Measurements from ENCODE around the gene ZNF429. TPM values are rescaled to one million over a fixed set of nuclear protein-coding genes. Genes with fewer than 3 reads are reported as not detected.

Gene ZNF429
- total and polyA plus RNA-seq, 8 donors = 2.7 to 28.6 (median 6.6) TPM

- intact Hi-C loops (cut with DNase I; ENCODE audit: low total_unique reads) = no loop called here
- Histone ChIP-seq H3K4me1 (peaks cover 0 to 28% (median 14%) of the 10 kb centered on the region in 4 donors), H3K27ac (no peak overlapping the region), H3K9me3 (peaks cover 0 to 66% (median 0%) of the 10 kb centered on the region in 4 donors), H3K27me3 (peaks cover 0 to 24% (median 9%) of the 10 kb centered on the region in 3 donors), H3K4me3 (no peak overlapping the region), H3K36me3 (no peaks in the 10 kb centered on the region)
- DNase-seq = no peak
- TF ChIP-seq POLR2A (IDR thresholded peaks at IDR 0.05) = no peak
- TF ChIP-seq POLR2AphosphoS5 (IDR thresholded peaks at IDR 0.05) = no peak
- 71 to 87% (median 82%) methylated on average over 5 of the region's 5 CpGs for WGBS, 5 donors
These were observed 79.1 kb downstream of the ZNF429 start for GRCh38 chr19:21584537-21584936.

- TF ChIP-seq CTCF (IDR thresholded peaks at IDR 0.05) (no peak), POLR2AphosphoS5 (IDR thresholded peaks at IDR 0.05) (peak in 1 of 3 donors; percentile 37)
- Histone ChIP-seq H3K27ac (peak overlapping the region in 2 of 5 donors; percentile 50 to 59), H3K36me3 (no peaks in the 10 kb centered on the region), H3K4me3 (peak overlapping the region in 3 of 4 donors; percentile 63 to 73 (median 67)), H3K27me3 (peaks cover 0 to 24% (median 9%) of the 10 kb centered on the region in 3 donors), H3K9me3 (peaks cover 0 to 61% (median 0%) of the 10 kb centered on the region in 4 donors), H3K4me1 (peaks cover 0 to 28% (median 14%) of the 10 kb centered on the region in 4 donors)
- 34 to 70% (median 52%) methylated on average over 12 of the region's 12 CpGs for WGBS, 5 donors
- intact Hi-C loops (cut with DNase I; ENCODE audit: low total_unique reads) = no loop called here
- DNase-seq = peak in 1 of 2 donors; percentile 39
These were observed 80.0 kb downstream of the ZNF429 start for GRCh38 chr19:21585281-21585890.

GRCh38 chr19:21586311-21587116, 81.1 kb downstream of the ZNF429 start:
- TF ChIP-seq EP300 (IDR thresholded peaks at IDR 0.05) (no peak), POLR2AphosphoS5 (IDR thresholded peaks at IDR 0.05) (no peak), POLR2A (IDR thresholded peaks at IDR 0.05) (no peak), CTCF (IDR thresholded peaks at IDR 0.05) (no peak)

GRCh38 chr19:21587117-21587461, 81.7 kb downstream of the ZNF429 start:
- no peak for TF ChIP-seq POLR2AphosphoS5 (IDR thresholded peaks at IDR 0.05)
- TF ChIP-seq POLR2A (IDR thresholded peaks at IDR 0.05) = no peak
- no peak for TF ChIP-seq EP300 (IDR thresholded peaks at IDR 0.05)
- no peak for TF ChIP-seq CTCF (IDR thresholded peaks at IDR 0.05)
- H3K9me3 ChIP-seq = peaks cover 0 to 46% (median 0%) of the 10 kb centered on the region in 4 donors
- 33 to 41% (median 39%) methylated on average over 6 to 12 of the region's 12 CpGs for WGBS, 5 donors
- DNase-seq = no peak
- peaks cover 0 to 24% (median 9%) of the 10 kb centered on the region in 3 donors for H3K27me3 ChIP-seq
- H3K36me3 ChIP-seq = no peaks in the 10 kb centered on the region
- H3K4me1 ChIP-seq = peaks cover 0 to 28% (median 14%) of the 10 kb centered on the region in 4 donors
- H3K27ac ChIP-seq = peak overlapping the region in 3 of 5 donors; percentile 57 to 82 (median 59)
- intact Hi-C loops (cut with DNase I; ENCODE audit: low total_unique reads) = no loop called here
- peak overlapping the region; percentile 63 to 73 (median 69) for H3K4me3 ChIP-seq

More at GRCh38 chr19:21586311-21587116, 81.1 kb downstream of the ZNF429 start:
- peaks cover 0 to 52% (median 0%) of the 10 kb centered on the region in 4 donors for H3K9me3 ChIP-seq
- intact Hi-C loops (cut with DNase I; ENCODE audit: low total_unique reads) = no loop called here
- peak overlapping the region; percentile 63 to 73 (median 69) for H3K4me3 ChIP-seq
- H3K27me3 ChIP-seq = peaks cover 0 to 24% (median 9%) of the 10 kb centered on the region in 3 donors
- WGBS, 5 donors = 3 to 7% (median 4%) methylated on average over 15 to 72 of the region's 72 CpGs
- peak; percentile 38 to 70 for DNase-seq
- no peaks in the 10 kb centered on the region for H3K36me3 ChIP-seq
- H3K27ac ChIP-seq = peak overlapping the region in 4 of 5 donors; percentile 41 to 82 (median 58)
- peaks cover 0 to 28% (median 14%) of the 10 kb centered on the region in 4 donors for H3K4me1 ChIP-seq
